HG03039 (cell line): ENCODE results near the gene SOCS7.

Experiments
- ATAC-seq: cut with Tn5 transposase; IDR thresholded peaks from one replicate; pipeline ENCODE4 v1.9.1; 2021; ENCODE audit warnings: mild to moderate bottlenecking, moderate library complexity; ENCODE audit not compliant: unreplicated experiment

SOCS7 gene, protein sequence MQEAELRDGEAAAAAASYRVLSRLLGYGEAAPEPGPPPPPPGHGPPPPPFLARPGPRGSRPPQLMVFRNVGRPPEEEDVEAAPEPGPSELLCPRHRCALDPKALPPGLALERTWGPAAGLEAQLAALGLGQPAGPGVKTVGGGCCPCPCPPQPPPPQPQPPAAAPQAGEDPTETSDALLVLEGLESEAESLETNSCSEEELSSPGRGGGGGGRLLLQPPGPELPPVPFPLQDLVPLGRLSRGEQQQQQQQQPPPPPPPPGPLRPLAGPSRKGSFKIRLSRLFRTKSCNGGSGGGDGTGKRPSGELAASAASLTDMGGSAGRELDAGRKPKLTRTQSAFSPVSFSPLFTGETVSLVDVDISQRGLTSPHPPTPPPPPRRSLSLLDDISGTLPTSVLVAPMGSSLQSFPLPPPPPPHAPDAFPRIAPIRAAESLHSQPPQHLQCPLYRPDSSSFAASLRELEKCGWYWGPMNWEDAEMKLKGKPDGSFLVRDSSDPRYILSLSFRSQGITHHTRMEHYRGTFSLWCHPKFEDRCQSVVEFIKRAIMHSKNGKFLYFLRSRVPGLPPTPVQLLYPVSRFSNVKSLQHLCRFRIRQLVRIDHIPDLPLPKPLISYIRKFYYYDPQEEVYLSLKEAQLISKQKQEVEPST

GRCh38 chr17:38351412-38352222 is at the start of gene SOCS7:
Gene SOCS7, plus strand, starts transcription at chr17:38351844. Its CDS starts 209 bp downstream, at chr17:38352053.
- peak; percentile 74 for ATAC-seq

- no peak for ATAC-seq
These were observed 36.1 kb upstream of the SOCS7 start for GRCh38 chr17:38315497-38315896.

GRCh38 chr17:38317081-38317480 is 34.6 kb upstream of the SOCS7 start:
- ATAC-seq = no peak

DNA sequence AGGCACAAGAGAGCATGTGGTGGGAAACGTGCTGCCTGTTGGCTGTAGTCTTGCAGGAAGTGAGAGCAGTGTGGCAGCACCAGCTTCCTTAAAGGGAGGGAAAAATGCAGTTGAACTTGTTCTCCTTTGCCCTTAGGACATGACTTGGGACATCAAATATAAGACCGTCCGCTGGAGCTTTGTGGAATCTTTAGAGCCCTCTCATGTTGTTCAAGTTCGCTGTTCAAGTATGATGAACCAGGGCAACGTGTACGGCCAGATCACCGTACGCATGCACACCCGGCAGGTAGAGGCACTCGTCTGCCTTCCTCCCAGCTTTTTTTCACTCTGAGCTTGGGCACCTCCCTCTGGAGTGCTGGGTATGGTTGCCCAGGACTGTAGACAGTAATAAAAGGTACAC is 31.2 kb upstream of the SOCS7 start:
- ATAC-seq = no peak

DNA sequence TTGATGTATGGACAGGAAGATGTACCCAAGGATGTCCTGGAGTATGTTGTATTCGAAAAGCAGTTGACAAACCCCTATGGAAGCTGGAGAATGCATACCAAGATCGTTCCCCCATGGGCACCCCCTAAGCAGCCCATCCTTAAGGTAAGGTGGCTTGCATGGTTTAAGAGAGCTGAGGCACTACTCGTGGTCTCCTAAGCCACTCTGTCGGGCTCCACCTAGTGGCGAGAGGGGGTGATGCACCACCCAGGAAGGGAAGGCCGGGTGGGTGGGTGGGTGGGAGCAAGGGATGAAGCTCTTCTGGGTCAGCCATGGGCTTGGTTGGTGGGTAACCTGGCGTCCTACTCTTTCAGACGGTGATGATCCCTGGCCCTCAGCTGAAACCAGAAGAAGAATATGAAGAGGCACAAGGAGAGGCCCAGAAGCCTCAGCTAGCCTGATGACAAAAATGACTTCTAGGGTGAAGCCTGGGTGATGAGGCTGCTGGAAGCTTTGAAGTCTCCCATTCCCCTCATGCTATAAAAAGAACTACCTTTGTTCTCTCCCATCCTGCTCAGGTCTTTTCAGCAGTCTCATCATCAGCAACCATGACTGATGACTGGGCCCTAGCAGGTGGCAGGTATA is 29.4 kb upstream of the SOCS7 start:
- no peak for ATAC-seq

DNA sequence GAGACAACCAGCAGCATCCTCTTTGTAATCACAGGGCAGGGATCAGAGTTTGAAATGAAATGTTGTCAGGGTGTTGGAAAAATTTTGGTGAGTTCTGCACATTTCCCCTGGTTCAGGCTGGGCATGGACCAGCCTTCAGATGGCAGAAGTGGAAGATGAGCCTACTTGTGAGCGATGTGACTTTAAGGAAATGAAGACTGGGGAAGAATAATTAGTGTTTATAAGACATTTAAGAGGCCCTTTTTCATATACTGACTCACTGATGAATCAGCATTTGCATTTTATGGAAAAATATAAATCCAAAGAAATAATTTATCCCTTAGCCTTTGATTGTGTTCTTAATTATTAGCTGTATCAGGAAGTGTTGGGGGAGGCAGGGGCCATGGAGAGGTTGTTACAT is 28.7 kb upstream of the SOCS7 start:
- no peak for ATAC-seq

- no peak for ATAC-seq
These were observed 27.4 kb upstream of the SOCS7 start for GRCh38 chr17:38324141-38324697.

- no peak for ATAC-seq
These were observed 26.9 kb upstream of the SOCS7 start for GRCh38 chr17:38324772-38325171.

- no peak for ATAC-seq
These were observed 26.3 kb upstream of the SOCS7 start for GRCh38 chr17:38325221-38325851.

DNA sequence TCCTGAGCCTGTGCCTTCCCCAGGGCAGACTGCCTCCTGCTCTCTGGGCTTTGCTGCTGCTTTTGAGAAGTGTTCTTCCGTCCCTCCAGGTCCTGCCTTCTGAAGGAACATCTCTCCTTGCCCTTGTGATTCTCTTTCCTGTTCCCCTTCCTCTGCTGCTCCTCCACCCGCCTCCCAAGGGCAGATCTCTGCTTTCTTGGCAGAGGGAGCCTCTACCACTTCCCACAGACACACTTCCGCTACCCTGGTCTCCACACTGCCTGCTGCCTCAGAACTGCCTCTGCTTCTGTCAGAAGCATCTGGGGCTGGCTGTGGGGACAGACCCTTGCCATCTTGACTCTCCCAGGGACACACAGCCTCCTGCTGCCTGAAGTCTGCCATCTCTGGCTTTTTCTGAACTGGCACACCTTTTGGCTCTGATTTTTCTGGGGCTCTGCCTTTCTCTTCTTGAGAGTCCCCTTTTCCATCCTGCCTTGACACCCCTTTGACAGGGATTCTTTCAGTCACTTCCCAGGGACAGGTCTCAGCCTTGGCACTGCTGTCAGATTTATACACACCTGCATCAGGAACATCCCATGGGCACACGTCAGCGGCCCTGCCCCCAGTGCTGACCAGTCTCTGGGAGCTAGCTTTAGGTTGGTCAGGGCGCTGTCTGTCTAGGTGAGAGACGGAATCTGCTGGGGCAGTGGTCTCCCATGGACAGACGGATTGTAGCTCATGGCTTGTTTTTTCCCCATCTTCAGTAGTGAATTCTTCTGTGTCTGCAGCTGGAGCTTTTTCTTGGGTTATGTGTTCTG is 24.4 kb upstream of the SOCS7 start:
- no peak for ATAC-seq

DNA sequence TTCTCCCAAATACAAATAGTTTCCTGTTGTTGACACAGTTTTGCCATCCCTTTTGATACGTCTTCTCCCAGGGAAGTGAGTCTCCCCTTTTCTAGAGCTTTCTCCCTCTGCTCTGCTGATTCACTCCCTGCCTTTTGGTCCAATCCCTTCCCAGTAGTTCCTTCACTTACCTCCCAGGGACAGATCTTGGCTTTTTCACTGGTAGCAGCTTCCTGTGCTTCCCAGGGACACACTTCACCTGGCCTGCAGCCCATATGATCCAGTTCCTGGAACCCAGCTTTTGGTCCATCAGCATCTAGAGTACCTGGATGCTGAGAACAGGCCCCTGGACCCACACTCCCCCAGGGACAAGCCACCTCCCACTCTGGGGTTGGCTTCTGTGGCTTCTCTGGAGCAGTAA is 23.7 kb upstream of the SOCS7 start:
- ATAC-seq = no peak

DNA sequence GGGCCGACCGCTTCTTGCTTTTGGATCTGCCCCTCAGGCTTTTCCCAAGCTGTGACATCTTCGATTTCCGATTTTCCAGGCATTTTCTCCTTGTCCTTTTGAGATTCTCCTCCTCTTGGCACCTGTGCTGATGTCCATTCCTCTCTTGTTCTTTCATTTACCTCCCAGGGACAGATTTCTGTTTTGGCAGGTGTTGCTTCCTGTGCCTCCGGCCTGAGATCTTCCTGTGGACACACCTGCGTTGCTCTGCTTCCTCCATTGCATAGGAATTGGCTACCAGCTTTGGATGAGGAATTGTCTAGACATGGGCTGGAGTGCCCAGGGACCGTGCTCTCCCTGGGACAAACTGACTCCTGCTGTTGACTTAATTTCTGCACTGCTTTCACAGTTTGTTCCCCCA is 23.0 kb upstream of the SOCS7 start:
- no peak for ATAC-seq

- no peak for ATAC-seq
These were observed 22.4 kb upstream of the SOCS7 start for GRCh38 chr17:38329284-38329683.

- no peak for ATAC-seq
These were observed 21.6 kb upstream of the SOCS7 start for GRCh38 chr17:38329808-38330730.

GRCh38 chr17:38330941-38331411 is 20.7 kb upstream of the SOCS7 start:
- ATAC-seq = no peak

DNA sequence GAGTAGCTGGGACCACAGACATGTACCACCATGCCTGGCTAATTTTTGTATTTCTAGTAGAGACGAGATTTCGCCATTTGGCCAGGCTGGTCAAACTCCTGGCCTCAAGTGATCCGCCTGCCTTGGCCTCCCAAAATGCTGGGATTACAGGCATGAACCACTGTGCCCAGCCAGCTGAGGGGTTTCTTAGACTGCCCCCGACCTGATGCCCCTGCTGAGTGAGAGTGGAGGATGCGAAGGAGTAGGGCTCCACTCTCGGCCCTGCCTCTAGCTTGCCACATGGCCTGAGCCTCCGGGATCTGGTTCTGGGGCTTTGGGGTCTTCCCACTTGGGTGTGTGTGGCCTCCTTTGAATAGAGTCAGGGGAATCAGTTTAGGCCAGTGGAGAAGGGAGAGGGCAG is 18.9 kb upstream of the SOCS7 start:
- ATAC-seq = no peak

DNA sequence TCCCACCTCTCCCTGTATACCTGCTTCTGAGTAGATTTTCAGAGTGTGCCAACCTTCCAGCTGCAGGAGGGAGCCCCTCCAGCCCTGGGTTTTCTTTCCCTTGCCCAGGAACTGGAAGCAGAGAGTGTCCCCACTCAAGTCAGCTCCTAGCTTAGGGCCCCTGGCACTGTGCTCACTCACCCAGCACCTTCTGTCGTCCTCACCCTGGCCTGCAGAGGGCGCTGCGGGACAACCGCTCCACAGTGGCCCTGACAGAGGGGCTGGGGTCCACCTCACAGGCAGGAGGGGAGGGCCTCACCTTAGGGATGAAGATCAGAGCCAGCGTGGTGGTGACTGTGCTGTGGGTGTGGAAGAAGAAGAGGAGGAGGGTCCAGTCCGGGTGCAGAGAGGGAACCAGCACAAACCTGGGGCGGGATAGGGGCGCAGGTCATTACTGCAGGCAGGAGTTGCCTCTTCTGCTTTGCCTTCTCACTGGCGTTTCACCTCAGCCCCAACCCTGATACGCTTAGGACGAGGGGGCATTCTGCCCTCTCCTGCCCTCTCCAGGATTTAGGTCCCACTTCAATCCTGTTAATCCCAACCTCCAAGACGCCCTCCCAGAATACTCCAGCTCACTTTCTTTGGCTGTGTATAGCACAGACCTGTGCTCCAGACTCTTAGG is 17.9 kb upstream of the SOCS7 start:
- ATAC-seq = no peak
